D341Med (cell line): ENCODE results near the gene CXCL11.
"Not testable (repeated sequence)": the region's sequence is repeated elsewhere in the genome, so short reads cannot be mapped to it uniquely, and the experiment has no call there.

Source experiments
- DNase-seq: peaks from one replicate; pipeline ENCODE4 v3.0.0; 2012; ENCODE audit warnings: low spot score

Gene CXCL11

GRCh38 chr4:76000279-76000678 is 35.6 kb downstream of the CXCL11 start:
- DNase-seq, result no peak

- DNase-seq, result not testable (repeated sequence)
Measured at GRCh38 chr4:75998525-75999147, 37.2 kb downstream of the CXCL11 start.

- DNase-seq, result no peak
Measured at GRCh38 chr4:75997946-75998345, 37.9 kb downstream of the CXCL11 start.

GRCh38 chr4:75997081-75997480 is 38.8 kb downstream of the CXCL11 start:
- no peak for DNase-seq

- DNase-seq, result peak; percentile 51
Measured at GRCh38 chr4:75995727-75996126, 40.1 kb downstream of the CXCL11 start.

GRCh38 chr4:75992462-75992861 is 43.4 kb downstream of the CXCL11 start:
- DNase-seq, result no peak

GRCh38 chr4:75989846-75990528 is 45.9 kb downstream of the CXCL11 start:
- no peak for DNase-seq

- no peak for DNase-seq
Measured at GRCh38 chr4:75985116-75985515, 50.8 kb downstream of the CXCL11 start.
